Astrocyte of the spinal cord (primary cell): ENCODE data around the gene KRABD2.

Experiments
- DNase-seq: peaks from one replicate; pipeline ENCODE4 v3.0.0; 2011; ENCODE audit warnings: low read depth, low spot score
- H3K4me3 ChIP-seq: 2 replicates; pipeline ENCODE4 v1.5.1; 2011; ENCODE audit warnings: low read depth, mild to moderate bottlenecking, low read length, moderate library complexity
- in situ Hi-C: cut with HindIII; loops from 2 replicates; pipeline ENCODE4 v1.10.0; 2017; ENCODE audit warnings: low sequenced_read_pairs
- TF ChIP-seq, protein P1 (sequence below): IDR thresholded peaks from 2 replicates; pipeline ENCODE4 v1.5.1; 2012; ENCODE audit warnings: low read depth, mild to moderate bottlenecking, low read length, inconsistent platforms

Gene KRABD2

DNA sequence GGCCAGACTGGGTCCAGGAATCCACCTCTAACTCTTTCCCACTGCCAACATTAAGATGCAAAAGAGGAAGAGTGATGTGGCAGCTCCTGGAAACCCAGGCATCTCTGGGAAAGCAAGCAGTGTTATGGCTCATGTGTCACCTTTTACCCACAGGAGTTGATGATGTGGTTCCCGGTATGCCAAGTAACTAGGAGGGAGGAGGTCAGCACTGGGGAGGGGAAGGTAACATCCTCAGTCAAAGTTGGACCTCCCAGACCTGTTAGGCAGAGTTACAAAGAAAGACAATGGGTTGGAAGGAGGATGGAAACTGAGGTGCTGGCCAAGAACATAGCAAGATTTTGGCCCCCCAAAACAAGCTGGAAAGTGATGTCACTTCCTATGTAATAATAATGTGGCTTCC lies 11.4 kb downstream of the KRABD2 start:
- DNase-seq = peak; percentile 55
- in situ Hi-C loops = no loop called here
- H3K4me3 ChIP-seq = no peak overlapping the region
- TF ChIP-seq, protein P1, sequence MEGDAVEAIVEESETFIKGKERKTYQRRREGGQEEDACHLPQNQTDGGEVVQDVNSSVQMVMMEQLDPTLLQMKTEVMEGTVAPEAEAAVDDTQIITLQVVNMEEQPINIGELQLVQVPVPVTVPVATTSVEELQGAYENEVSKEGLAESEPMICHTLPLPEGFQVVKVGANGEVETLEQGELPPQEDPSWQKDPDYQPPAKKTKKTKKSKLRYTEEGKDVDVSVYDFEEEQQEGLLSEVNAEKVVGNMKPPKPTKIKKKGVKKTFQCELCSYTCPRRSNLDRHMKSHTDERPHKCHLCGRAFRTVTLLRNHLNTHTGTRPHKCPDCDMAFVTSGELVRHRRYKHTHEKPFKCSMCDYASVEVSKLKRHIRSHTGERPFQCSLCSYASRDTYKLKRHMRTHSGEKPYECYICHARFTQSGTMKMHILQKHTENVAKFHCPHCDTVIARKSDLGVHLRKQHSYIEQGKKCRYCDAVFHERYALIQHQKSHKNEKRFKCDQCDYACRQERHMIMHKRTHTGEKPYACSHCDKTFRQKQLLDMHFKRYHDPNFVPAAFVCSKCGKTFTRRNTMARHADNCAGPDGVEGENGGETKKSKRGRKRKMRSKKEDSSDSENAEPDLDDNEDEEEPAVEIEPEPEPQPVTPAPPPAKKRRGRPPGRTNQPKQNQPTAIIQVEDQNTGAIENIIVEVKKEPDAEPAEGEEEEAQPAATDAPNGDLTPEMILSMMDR = no peak

DNA sequence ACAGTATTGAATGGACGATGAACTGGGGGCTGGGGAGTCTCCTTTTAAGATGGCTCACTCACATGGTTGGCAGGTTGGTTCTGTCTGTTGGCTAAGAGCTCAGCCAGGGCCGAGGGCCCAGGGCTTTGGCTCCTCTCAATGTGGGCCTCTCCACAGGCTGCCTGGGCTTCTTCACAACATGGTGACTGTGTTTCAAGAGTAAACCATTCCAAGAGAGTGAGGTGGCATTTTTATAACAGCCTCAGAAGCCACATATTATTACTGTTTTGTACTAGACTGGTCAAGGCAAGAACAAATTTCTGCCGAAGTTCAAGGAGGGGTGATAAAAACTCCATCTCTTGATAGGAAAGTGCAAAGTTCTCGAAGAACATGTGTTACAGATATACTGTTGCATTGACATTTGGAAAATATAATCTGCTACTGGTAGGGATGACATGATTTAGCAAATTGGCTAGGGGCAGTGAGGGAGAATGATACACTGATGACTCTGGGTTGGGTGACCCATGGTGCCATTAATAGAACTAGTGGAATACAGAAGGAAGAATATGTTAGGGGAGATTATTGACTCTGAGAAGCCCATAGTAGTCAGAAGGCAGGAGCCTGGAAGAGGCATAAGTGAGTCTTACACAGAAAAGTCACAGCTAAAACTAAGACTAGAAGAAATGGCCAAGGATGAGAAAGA lies 13.7 kb downstream of the KRABD2 start:
- DNase-seq = peak; percentile 69
- in situ Hi-C loops = no loop called here
- H3K4me3 ChIP-seq = no peak overlapping the region
- TF ChIP-seq, protein P1 = no peak

DNA sequence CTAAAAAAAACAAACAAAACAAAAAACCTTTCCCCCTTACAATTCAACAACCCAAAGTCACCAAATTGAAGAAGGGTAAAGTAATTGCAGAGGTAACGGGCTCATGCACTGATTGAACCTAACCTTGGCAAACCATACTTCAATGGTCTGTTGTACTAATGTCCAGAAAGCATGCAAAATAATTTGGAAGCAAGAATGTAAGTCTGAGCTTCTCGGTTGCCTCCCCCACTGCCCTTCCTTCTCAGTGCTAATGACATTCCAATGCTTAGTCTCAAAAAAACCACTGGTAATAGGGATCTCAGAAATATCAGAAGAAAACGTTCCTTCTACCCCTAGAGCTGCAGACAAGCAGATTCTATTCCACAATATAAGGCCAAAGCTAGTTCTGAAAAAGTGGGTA lies 15.8 kb downstream of the KRABD2 start:
- in situ Hi-C loops = no loop called here
- no peak for DNase-seq
- no peak overlapping the region for H3K4me3 ChIP-seq
- TF ChIP-seq, protein P1 = no peak

DNA sequence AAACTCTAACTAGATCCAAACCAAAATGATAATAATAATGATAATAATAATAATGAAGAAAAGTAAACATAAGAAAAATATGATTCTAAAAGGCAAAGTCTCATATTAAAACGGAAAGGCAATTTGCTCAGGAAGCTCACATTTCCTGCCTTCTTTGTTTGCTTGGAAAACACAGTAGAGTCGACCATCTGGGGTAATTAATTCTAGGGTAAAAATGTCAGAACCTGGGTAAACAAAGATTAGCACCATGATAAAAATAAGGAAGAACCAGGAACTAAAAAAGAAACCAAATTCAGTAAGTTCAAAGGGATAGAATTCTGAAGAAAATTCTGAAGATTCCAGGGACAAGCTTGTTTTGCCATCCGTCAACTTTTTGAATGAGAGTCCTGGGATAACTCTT lies 16.2 kb downstream of the KRABD2 start:
- TF ChIP-seq, protein P1 = no peak
- H3K4me3 ChIP-seq = no peak overlapping the region
- in situ Hi-C loops = no loop called here
- DNase-seq = no peak

DNA sequence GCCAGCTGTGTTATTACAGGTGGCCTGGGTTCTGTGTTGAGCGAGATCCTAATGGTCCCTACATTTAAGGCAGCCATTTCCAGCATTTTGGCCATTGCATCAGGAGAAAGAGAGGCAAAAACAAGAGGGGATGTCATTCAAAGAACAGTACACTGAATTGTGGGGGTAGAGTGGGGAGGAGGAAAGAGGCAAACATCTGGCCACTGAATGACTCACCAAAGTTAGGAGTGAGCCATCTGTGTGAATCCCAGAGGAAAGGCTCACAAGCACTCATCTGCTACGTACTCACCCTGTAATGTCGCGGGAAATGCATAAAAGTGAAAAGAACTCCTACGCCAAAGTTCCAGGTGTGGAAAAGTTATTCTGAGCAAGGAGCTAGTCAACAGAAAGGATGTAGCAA lies 16.7 kb downstream of the KRABD2 start:
- H3K4me3 ChIP-seq = no peak overlapping the region
- in situ Hi-C loops = no loop called here
- peak; percentile 78 for DNase-seq

DNA sequence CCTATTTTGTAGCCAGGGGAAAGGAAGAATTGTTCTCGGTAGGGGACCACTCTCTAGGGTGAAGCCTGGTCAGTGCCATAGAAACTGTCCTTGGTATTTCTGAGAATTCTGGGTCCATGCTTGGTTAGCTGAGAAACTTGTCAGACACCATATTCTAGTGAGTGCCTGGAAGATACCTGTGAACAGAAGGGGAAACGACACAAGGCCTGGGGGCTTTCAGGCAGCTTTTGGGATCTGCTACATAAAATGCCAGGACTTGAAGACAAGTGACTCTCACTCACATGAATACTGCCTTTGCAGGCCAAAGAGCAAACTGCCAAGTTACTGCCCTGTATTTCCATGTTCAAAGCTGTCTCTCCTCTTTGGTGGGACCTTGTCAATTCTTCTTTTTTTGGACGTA lies 18.6 kb downstream of the KRABD2 start:
- DNase-seq = no peak
- no peak overlapping the region for H3K4me3 ChIP-seq
- TF ChIP-seq, protein P1 = no peak
- in situ Hi-C loops = no loop called here

More for the DNA sequence above, 16.7 kb downstream of the KRABD2 start:
- TF ChIP-seq, protein P1 = no peak

DNA sequence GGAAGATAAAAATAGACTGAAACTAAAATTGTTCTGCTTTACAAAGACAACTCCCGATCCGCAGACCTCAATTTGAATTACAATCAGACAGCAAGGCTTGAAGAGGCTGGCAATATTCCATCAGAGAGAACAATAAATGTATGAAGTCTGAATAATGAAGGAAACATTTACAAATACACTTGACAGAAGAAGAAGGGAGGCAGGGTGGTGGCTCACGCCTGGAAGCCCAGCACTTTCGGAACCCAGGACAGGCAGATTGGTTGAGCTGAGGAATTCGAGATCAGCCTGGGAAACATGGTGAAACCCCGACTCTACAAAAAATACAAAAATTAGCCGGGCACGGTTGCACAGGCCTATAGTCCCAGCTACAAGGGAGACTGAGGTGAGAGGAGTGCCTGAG lies 22.3 kb downstream of the KRABD2 start:
- in situ Hi-C loops = no loop called here
- no peak for DNase-seq
- H3K4me3 ChIP-seq = no peak overlapping the region
- TF ChIP-seq, protein P1 = no peak
